Islet precursor cell (in vitro differentiated cells): ENCODE data around the gene MBOAT2.

Experiments
- DNase-seq: peaks from one replicate; pipeline ENCODE4 v3.0.0-alpha.2; 2018

Gene MBOAT2

DNA sequence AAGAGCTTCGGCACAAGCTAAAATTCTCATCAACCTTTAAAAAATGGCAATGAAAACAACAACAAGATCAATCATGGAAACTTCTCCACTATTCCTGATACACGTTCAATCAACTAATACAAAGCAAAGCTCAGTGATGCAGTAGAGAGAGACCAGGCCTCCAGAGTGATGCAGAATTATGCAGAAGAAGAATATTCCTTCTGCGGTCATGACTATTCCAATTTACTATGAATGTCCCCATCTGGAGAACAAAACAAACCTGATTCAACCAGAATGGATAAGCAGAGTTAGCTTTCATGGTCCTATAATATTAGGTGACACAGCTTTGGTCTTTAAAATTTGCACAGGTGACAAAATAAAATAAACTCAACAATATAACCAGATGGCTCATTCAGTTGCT is 12.5 kb upstream of the MBOAT2 start:
- DNase-seq, result no peak

- DNase-seq, result no peak
Observed at GRCh38 chr2:9013403-9013802, 9.9 kb upstream of the MBOAT2 start.

DNA sequence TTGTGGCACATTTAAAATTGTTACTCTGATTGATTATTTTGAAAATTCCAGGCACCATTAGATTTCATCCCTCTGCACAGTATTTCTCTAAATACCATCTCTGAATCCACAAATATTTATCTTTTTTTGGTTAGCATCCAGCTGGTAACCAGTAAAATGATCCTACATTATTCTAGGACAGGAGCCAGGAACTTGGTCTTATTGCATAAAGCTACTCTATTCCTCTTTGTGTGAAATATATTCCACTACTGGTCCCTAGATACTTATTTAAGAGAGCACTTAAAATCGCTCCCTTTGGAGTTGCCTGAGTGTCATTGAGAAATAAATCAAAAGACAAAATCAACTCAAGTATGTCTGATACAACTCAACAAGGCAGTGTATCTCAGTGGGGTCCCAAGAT is 7.4 kb upstream of the MBOAT2 start:
- DNase-seq, result no peak

- DNase-seq, result no peak
Observed at GRCh38 chr2:9008951-9009664, 5.6 kb upstream of the MBOAT2 start.

DNA sequence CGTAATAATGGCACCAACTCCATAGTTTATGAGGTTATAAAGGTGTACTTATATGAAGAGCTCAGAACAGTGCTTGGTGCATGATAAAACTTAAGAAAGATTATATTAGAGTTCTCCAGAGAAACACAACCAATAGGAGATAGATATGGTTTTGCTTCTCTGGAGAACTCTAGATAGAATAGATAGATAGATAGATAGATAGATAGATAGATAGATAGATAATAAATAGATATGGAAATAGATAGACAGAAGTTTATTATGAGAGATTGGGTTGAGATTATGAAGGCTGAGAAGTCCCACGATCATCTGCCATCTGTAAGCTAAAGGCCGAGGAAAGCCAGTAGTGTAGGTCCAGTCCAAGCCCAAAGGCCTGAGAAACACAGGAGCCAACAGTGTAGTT is 2.9 kb upstream of the MBOAT2 start:
- DNase-seq, result no peak

DNA sequence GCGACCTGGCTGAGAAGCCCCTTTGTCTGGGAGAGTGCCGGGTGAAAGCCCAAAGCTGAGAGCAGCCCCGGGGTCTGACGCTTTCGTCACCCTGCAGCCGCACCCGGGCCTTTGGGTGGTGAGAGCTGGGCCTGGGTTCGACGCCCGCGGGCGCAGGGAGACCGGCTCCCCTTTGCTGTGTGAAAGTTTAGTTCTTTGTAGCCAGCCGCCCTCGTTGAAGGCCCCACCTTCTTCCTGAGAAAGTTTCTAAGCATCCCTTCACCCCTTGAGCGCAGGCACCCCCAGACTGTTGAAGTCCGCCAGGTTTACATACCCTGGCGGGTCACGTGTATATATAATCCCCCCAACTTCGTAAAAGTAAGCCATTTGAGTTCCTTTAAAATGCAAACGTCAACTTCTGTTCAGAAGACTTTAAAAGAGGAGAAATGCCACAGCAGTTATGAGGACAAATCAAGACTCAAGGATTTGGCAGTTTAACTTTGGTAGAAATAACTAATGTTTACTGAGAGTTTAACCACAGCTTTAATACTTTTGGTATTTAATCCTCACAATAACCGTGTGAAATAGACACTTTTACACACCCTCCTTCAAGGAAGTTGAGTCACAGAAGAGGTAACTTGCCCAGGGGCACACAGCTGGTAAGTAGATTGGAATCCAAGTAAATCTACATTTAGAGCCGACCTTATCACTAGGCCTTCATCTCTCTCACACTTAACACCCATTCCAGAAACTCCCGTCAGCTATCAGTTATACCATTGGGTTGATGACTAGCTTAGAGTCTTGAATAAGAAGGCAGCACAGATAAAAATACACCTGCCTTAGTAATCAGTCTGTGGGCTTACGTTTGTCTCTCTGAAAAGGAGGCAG is 1.1 kb upstream of the MBOAT2 start:
- DNase-seq, result peak; percentile 75

- no peak for DNase-seq
Observed at GRCh38 chr2:9003366-9003615, 193 bp downstream of the MBOAT2 start.

DNA sequence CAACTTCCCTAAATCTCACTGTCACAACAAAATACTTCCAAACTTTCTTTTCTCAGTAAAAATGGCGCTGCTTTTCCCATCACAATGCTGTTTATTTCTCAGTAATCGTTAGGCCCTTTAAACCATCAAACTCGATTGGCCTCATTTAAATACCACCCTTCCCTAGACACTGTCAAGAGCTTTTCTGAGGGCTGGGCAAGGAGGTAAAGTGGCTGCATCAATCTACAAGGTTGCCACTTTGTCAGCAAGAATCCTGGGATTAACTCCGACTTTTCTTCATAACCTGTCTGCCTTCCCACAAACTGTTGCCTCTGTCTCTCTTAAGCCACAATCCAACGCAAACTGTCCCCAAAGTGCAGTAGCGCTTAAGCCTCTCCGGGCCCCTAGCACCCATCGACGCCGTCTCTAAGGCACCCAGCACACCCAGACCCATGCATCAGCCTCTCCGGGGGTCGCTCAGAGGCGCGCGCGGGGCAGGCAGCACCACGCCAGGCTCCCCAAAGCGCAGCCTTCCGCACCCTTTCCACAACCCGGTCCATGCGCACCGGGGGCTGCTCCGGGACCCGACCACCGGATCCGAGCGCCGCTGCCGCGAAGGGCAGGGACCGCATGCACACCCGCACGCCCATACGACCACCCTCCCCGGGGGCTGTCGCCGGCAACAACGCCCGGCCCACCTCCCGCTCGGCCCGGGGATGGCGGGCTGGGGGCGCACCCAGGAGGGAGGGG is 683 bp downstream of the MBOAT2 start:
- DNase-seq, result no peak

DNA sequence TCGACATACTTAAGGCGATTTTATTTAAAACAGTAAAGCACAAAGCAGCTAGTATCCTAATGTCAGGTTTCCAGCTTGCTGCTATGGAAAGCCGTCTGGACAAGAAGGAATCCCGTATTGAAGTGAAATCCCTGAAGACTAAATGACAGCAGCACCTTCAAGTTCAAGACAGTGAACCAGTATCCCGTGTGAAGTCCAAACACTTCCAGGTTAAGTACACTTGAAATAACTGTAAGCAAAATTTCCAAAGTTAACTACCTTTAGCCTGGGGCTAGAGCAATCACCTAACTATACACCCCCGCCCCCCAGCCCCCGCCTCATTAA is 1.2 kb downstream of the MBOAT2 start:
- no peak for DNase-seq

DNA sequence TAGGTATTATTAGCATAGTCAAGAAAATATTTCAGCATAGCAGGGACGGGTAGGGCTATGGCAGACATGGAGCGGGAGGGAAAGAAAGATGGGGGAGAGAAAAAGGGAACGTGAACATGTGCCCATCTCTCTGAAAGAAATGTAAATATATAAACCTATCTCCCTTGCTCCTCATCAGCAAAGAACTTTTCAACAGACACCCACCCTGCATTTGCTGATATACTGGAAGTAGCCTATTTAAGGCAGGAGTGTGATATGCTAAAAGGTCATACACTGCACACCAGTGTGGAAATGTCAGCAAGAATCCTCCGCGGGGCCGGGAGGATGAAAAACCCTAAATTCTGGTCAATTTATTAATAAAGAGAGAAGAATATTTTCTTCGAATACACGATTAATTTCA is 1.7 kb downstream of the MBOAT2 start:
- no peak for DNase-seq

- no peak for DNase-seq
Observed at GRCh38 chr2:9001229-9001628, 2.3 kb downstream of the MBOAT2 start.

GRCh38 chr2:9000442-9000841 is 3.0 kb downstream of the MBOAT2 start:
- DNase-seq, result no peak

- no peak for DNase-seq
Observed at GRCh38 chr2:8999797-9000196, 3.7 kb downstream of the MBOAT2 start.

DNA sequence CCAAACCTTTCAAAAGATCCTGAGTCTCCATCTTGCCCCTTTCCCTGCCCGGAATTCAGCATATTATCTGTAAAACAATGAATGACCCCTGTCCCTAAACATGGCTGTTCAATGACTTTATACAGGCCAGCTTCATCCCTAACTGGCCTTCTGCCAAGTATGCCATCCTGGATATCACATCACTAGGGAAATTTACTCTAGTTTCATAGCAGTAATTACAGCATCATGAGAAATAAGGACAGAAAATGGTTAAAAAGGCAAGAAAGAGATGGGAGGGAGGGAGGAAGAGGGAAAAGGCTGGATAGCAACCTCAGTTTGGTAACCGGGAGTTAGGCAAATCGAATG is 4.4 kb downstream of the MBOAT2 start:
- no peak for DNase-seq

GRCh38 chr2:8998418-8999101 is 4.9 kb downstream of the MBOAT2 start:
- no peak for DNase-seq

GRCh38 chr2:8997631-8998030 is 5.9 kb downstream of the MBOAT2 start:
- DNase-seq, result no peak

GRCh38 chr2:8997108-8997507 is 6.4 kb downstream of the MBOAT2 start:
- DNase-seq, result no peak

DNA sequence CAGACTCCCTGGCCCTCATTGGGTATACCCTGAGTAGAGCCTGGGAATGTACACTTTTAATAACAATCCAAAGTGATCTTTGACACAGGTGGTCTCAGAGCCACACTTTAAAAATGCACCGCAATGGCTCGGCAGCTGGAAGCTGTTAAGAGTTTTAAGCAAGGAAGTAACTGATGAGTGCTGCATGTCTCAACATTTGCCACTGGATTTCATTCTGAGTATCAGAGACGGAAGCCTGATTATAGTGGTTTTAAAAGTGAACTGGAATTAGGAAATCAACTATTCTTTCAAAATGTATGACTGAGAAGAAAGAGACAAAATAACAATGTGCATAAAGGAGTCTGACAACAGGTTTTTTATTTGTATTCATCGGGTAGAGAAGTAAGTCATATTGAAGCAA is 7.5 kb downstream of the MBOAT2 start:
- DNase-seq, result no peak

DNA sequence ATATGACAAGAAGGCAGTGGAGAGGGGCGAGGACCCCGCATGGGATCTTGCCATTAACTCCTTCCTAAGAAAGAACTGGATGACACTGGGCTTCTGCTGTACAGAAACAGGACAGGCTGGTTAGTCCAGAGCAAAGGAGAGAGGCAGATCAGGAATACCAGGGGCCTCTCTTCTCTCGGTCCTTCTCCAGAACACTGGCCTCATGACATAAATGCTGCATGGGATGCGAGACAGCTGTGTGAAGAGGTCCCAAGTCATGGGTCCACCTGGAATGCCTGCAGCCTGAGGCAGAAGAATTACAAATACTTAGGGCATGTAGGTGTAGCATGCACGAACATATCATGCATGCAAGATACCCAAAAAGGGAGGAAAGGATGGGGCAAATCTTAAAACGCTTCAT is 9.1 kb downstream of the MBOAT2 start:
- DNase-seq, result peak; percentile 69

GRCh38 chr2:8993902-8994278 is 9.6 kb downstream of the MBOAT2 start:
- no peak for DNase-seq

- DNase-seq, result no peak
Observed at GRCh38 chr2:8993196-8993901, 10.1 kb downstream of the MBOAT2 start.

GRCh38 chr2:8992643-8993042 is 10.8 kb downstream of the MBOAT2 start:
- DNase-seq, result no peak

GRCh38 chr2:8989536-8990079 is 13.9 kb downstream of the MBOAT2 start:
- DNase-seq, result no peak
